ENCODE data around the gene VSIR.

GRCh38 chr10:71750986-71751385 is 22.3 kb downstream of the VSIR start:
- no peak for TF ChIP-seq POLR2A (IDR thresholded peaks at IDR 0.05; ENCODE audit: low read depth, low read length)
- TF ChIP-seq POLR2AphosphoS5 (IDR thresholded peaks at IDR 0.05; ENCODE audit: low read depth, low read length) = no peak
- no peak for TF ChIP-seq POU2F2 (IDR thresholded peaks at IDR 0.05; ENCODE audit: low read depth, low read length)
- no peak for TF ChIP-seq PAX5 (IDR thresholded peaks at IDR 0.05; ENCODE audit: insufficient read depth, low read length, severe bottlenecking)
- no peak for TF ChIP-seq TAF1 (IDR thresholded peaks at IDR 0.05; ENCODE audit: low read depth, low read length)
